ENCODE measurements around the gene CKAP2L. TPM values are rescaled to one million over a fixed set of nuclear protein-coding genes. Genes with fewer than 3 reads are reported as not detected.
"Not testable (repeated sequence)": the region's sequence is repeated elsewhere in the genome, so short reads cannot be mapped to it uniquely, and the experiment has no call there.

Gene CKAP2L
- polyA plus RNA-seq, 1 donor = 6.2 TPM

DNA sequence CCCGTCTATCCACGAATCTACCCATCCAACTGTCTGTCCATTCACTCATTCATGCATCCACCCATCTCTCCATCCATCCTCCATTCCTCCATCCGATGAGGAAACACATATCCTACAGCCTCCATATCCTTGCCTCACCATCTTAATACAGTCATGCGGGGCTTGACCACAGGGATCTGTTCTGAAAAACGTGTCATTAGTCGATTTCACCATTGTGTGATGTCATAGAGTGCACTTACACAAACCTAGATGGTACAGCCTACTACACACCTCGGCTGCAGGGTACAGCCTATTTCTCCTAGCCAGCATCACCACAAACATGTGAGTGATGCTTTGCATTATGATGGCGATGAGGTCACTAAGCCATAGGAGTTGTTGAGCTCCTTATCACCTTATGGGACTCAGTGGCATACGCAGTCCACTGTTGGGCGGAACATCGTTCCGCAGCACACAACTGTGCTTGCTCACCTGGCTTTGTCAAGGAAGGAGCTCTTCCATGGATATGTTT lies 45.5 kb downstream of the CKAP2L start:
- no peaks in the 10 kb centered on the region for H3K4me1 ChIP-seq (ENCODE audit: control insufficient read depth, insufficient read depth, low read length)
- no peak for DNase-seq
- H3K36me3 ChIP-seq (ENCODE audit: control insufficient read depth, insufficient read depth, low read length) = no peaks in the 10 kb centered on the region
- no peak overlapping the region for H3K4me3 ChIP-seq (ENCODE audit: low read length)
- 90% methylated on average over 2 of the region's 12 CpGs for WGBS (ENCODE audit: insufficient coverage, low lambda C conversion rate)
- peaks cover 2% of the 10 kb centered on the region for H3K27me3 ChIP-seq (ENCODE audit: control insufficient read depth, insufficient read depth, low read length)
- no peak overlapping the region for H3K27ac ChIP-seq (ENCODE audit: low read length)
- H3K9me3 ChIP-seq (ENCODE audit: control insufficient read depth, low read depth, low read length) = no peaks in the 10 kb centered on the region

GRCh38 chr2:112716826-112717352 lies 47.5 kb downstream of the CKAP2L start:
- H3K4me1 ChIP-seq (ENCODE audit: control insufficient read depth, insufficient read depth, low read length); H3K27me3 ChIP-seq (ENCODE audit: control insufficient read depth, insufficient read depth, low read length); H3K27ac ChIP-seq (ENCODE audit: low read length); DNase-seq; H3K4me3 ChIP-seq (ENCODE audit: low read length); H3K36me3 ChIP-seq (ENCODE audit: control insufficient read depth, insufficient read depth, low read length); H3K9me3 ChIP-seq (ENCODE audit: control insufficient read depth, low read depth, low read length): not testable (repeated sequence)
- no CpG with 5 or more reads among the region's 5 CpGs for WGBS (ENCODE audit: insufficient coverage, low lambda C conversion rate)

- H3K4me1 ChIP-seq (ENCODE audit: control insufficient read depth, insufficient read depth, low read length); DNase-seq; H3K9me3 ChIP-seq (ENCODE audit: control insufficient read depth, low read depth, low read length); H3K27me3 ChIP-seq (ENCODE audit: control insufficient read depth, insufficient read depth, low read length); H3K4me3 ChIP-seq (ENCODE audit: low read length); H3K36me3 ChIP-seq (ENCODE audit: control insufficient read depth, insufficient read depth, low read length); H3K27ac ChIP-seq (ENCODE audit: low read length): not testable (repeated sequence)
- WGBS (ENCODE audit: insufficient coverage, low lambda C conversion rate) = no CpG with 5 or more reads among the region's 1 CpG
Measured at GRCh38 chr2:112716094-112716493, 48.3 kb downstream of the CKAP2L start.

DNA sequence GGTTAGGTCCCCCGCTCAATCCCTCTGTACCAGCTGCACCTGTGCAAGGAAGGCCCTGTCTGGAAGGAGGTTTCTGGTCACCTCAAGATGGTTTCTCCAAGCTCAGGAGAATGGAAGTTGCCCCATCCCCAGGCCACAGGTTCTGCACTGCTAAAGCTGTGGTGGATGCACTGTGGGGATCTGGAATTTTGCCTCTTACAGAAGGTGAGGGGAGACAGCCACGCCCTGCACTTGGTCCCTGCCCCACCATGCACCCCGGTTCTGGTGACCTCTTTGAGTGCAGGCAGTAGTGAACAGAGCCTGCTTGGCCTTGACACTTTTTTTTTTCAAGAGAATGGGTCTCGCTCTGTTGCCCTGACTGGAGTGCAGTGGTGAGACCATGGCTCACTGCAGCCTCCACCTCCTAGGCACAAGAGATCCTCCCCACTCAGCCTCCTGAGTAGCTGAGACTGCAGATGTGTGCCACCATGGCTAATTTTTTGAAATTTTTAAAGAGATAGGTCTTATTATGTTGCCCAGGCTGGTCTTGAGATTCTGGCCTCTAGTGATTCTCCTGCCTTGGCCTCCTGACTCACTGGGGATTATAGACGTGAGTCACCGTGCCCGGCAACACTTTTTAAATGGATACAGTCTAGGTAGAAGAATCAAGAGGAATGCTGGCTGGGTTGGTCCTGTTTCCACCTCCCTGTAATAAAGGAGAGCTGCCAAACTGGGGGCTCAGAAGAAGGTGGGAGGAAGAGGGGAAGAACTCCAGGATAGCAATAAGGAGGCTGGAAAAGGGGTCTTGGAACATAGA lies 49.4 kb downstream of the CKAP2L start:
- Histone ChIP-seq H3K36me3 (ENCODE audit: control insufficient read depth, insufficient read depth, low read length) (no peaks in the 10 kb centered on the region), H3K27ac (ENCODE audit: low read length) (no peak overlapping the region), H3K4me1 (ENCODE audit: control insufficient read depth, insufficient read depth, low read length) (peaks cover 3% of the 10 kb centered on the region), H3K9me3 (ENCODE audit: control insufficient read depth, low read depth, low read length) (no peaks in the 10 kb centered on the region), H3K27me3 (ENCODE audit: control insufficient read depth, insufficient read depth, low read length) (peaks cover 2% of the 10 kb centered on the region), H3K4me3 (ENCODE audit: low read length) (no peak overlapping the region)
- WGBS (ENCODE audit: insufficient coverage, low lambda C conversion rate) = no CpG with 5 or more reads among the region's 7 CpGs
- DNase-seq = no peak

DNA sequence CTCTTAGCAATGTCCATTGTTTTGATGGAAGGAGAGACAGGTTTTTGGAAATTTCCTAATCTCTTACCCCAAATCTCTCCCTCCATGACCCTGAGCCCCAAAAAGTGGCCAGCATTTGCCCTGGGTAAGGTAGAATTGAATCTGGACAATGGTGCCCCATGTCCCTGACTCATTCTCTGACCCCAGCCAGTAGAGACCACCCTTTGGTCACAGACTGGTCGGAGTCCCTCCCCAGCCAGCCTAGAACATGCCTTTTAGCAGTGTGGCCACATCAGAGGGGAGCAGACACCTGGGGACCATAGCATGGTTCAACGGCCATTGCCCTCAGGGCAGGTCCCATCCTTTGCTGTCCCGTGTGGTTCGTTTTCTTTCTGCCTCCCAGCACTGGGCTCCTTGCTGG lies 50.1 kb downstream of the CKAP2L start:
- no peak overlapping the region for H3K4me3 ChIP-seq (ENCODE audit: low read length)

DNA sequence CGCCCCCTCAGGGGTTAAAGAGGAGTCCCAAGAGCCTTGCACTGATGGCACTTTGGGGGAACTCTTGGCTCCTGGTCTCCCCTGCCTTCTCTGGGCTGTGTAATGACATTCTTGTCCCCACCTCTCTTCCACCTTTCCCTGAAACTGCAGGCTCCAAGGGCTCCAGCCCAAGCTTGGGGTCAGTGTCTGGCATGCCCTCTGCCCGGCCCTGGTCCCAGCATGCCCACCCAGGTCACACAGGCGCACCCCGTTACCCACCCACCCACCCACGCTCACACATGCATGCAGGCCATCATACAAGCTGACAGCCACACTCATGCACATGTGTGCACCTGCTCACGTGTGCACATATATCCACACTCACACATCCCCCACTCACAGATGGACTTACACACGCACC lies 50.5 kb downstream of the CKAP2L start:
- Histone ChIP-seq H3K4me3 (ENCODE audit: low read length) (no peak overlapping the region), H3K36me3 (ENCODE audit: control insufficient read depth, insufficient read depth, low read length) (no peaks in the 10 kb centered on the region), H3K4me1 (ENCODE audit: control insufficient read depth, insufficient read depth, low read length) (peaks cover 3% of the 10 kb centered on the region), H3K9me3 (ENCODE audit: control insufficient read depth, low read depth, low read length) (no peaks in the 10 kb centered on the region), H3K27me3 (ENCODE audit: control insufficient read depth, insufficient read depth, low read length) (peaks cover 2% of the 10 kb centered on the region), H3K27ac (ENCODE audit: low read length) (no peak overlapping the region)
- no CpG with 5 or more reads among the region's 7 CpGs for WGBS (ENCODE audit: insufficient coverage, low lambda C conversion rate)
- DNase-seq = no peak

More for the DNA sequence above, 50.1 kb downstream of the CKAP2L start:
- no peak for DNase-seq
- Histone ChIP-seq H3K27ac (ENCODE audit: low read length) (no peak overlapping the region), H3K4me1 (ENCODE audit: control insufficient read depth, insufficient read depth, low read length) (peaks cover 3% of the 10 kb centered on the region), H3K9me3 (ENCODE audit: control insufficient read depth, low read depth, low read length) (no peaks in the 10 kb centered on the region), H3K27me3 (ENCODE audit: control insufficient read depth, insufficient read depth, low read length) (peaks cover 2% of the 10 kb centered on the region), H3K36me3 (ENCODE audit: control insufficient read depth, insufficient read depth, low read length) (no peaks in the 10 kb centered on the region)
- no CpG with 5 or more reads among the region's 4 CpGs for WGBS (ENCODE audit: insufficient coverage, low lambda C conversion rate)

DNA sequence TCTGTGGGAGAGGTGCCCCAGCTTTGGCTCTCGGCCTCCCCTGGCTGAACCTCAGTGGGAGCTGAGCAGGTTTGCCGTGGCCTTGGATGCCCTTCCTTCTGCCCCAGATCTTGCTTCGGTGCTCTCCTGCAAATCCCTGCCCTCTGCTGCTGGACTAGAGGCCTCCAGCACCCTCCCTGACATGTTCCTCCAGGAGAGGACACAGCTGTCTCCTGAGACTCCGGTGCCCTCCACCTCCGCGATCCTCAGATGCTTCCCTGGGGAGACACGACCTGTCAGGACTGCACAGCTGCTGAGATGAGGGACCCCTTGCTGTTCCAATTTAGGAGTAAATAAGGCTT lies 50.9 kb downstream of the CKAP2L start:
- no peak for DNase-seq
- Histone ChIP-seq H3K27ac (ENCODE audit: low read length) (no peak overlapping the region), H3K4me3 (ENCODE audit: low read length) (no peak overlapping the region), H3K9me3 (ENCODE audit: control insufficient read depth, low read depth, low read length) (no peaks in the 10 kb centered on the region), H3K27me3 (ENCODE audit: control insufficient read depth, insufficient read depth, low read length) (peaks cover 2% of the 10 kb centered on the region), H3K4me1 (ENCODE audit: control insufficient read depth, insufficient read depth, low read length) (peaks cover 3% of the 10 kb centered on the region), H3K36me3 (ENCODE audit: control insufficient read depth, insufficient read depth, low read length) (no peaks in the 10 kb centered on the region)
- WGBS (ENCODE audit: insufficient coverage, low lambda C conversion rate) = no CpG with 5 or more reads among the region's 7 CpGs

GRCh38 chr2:112712903-112713584 lies 51.4 kb downstream of the CKAP2L start:
- Histone ChIP-seq H3K4me1 (ENCODE audit: control insufficient read depth, insufficient read depth, low read length) (peaks cover 3% of the 10 kb centered on the region), H3K36me3 (ENCODE audit: control insufficient read depth, insufficient read depth, low read length) (no peaks in the 10 kb centered on the region), H3K4me3 (ENCODE audit: low read length) (no peak overlapping the region), H3K9me3 (ENCODE audit: control insufficient read depth, low read depth, low read length) (no peaks in the 10 kb centered on the region), H3K27me3 (ENCODE audit: control insufficient read depth, insufficient read depth, low read length) (peaks cover 2% of the 10 kb centered on the region), H3K27ac (ENCODE audit: low read length) (no peak overlapping the region)
- no CpG with 5 or more reads among the region's 17 CpGs for WGBS (ENCODE audit: insufficient coverage, low lambda C conversion rate)
- peak in 1 of 2 donors; percentile 34 for DNase-seq

GRCh38 chr2:112712465-112712864 lies 51.9 kb downstream of the CKAP2L start:
- peaks cover 3% of the 10 kb centered on the region for H3K4me1 ChIP-seq (ENCODE audit: control insufficient read depth, insufficient read depth, low read length)
- WGBS (ENCODE audit: insufficient coverage, low lambda C conversion rate) = no CpG with 5 or more reads among the region's 3 CpGs
- no peaks in the 10 kb centered on the region for H3K36me3 ChIP-seq (ENCODE audit: control insufficient read depth, insufficient read depth, low read length)
- H3K9me3 ChIP-seq (ENCODE audit: control insufficient read depth, low read depth, low read length) = no peaks in the 10 kb centered on the region
- H3K4me3 ChIP-seq (ENCODE audit: low read length) = no peak overlapping the region
- H3K27ac ChIP-seq (ENCODE audit: low read length) = no peak overlapping the region
- no peak for DNase-seq
- H3K27me3 ChIP-seq (ENCODE audit: control insufficient read depth, insufficient read depth, low read length) = peaks cover 2% of the 10 kb centered on the region

DNA sequence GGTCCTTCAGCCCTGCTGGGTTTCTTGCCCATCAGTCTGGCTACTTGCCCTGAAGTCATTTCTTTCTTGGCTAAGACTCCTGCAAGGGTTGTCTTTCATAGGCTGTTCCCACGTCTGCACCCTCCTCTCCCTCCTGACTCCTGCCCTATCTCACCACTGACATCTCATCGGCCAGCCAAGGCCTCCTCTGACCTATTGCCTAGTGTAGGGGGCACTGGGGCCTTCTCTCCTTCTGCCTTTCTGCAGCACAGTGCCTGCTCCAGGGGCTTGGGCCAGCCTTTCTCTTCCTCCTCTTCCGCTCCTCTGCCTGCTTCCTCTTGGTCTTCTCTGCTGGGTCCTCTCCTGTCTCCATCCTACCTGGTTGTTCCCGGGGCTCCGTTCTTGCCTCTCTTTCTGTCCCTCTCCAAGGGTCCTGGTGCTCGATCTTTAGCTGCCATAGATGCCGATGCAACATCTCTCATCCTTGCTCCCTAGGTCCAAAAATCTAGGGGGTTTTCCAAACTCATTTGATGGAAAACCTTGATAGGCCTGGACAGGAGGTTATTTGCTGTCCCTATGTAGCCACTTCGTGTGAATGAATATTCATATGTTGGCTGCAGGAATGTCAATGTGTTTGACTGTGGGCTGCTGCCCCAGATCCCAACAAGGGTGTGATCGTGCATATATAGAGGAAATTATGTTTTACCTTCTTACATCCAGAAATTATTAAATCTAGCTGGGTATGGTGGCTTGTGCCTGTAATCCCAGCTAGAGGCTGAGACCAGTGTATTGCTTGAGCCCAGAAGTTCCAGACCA lies 53.3 kb downstream of the CKAP2L start:
- no peak for DNase-seq
- 95% methylated on average over 4 of the region's 9 CpGs for WGBS (ENCODE audit: insufficient coverage, low lambda C conversion rate)
- H3K4me3 ChIP-seq (ENCODE audit: low read length) = no peak overlapping the region
- H3K27me3 ChIP-seq (ENCODE audit: control insufficient read depth, insufficient read depth, low read length) = peaks cover 2% of the 10 kb centered on the region
- no peak overlapping the region for H3K27ac ChIP-seq (ENCODE audit: low read length)
- H3K36me3 ChIP-seq (ENCODE audit: control insufficient read depth, insufficient read depth, low read length) = no peaks in the 10 kb centered on the region
- peaks cover 3% of the 10 kb centered on the region for H3K4me1 ChIP-seq (ENCODE audit: control insufficient read depth, insufficient read depth, low read length)
- H3K9me3 ChIP-seq (ENCODE audit: control insufficient read depth, low read depth, low read length) = no peaks in the 10 kb centered on the region
